ENCODE data around the gene MN1.

The MN1 gene

GRCh38 chr22:27801616-27802345 is at the start of gene MN1:
Gene MN1 (minus strand): TSS chr22:27801756. CDS start chr22:27800543, 1,213 bp downstream.
- peaks cover 94% of the 10 kb centered on the region for H3K27me3 ChIP-seq (ENCODE audit: insufficient read depth, low read length)
- H3K9me3 ChIP-seq (ENCODE audit: insufficient read depth, low read depth, low read length) = no peaks in the 10 kb centered on the region
- H3K36me3 ChIP-seq (ENCODE audit: insufficient read depth, low read depth, low read length) = no peaks in the 10 kb centered on the region
- peaks cover 9% of the 10 kb centered on the region; the same call in 1 of the 2 replicates for H3K4me1 ChIP-seq (ENCODE audit: insufficient read depth, low read length)
- H3K27ac ChIP-seq (ENCODE audit: low read length) = peak within 1 kb of the TSS; percentile 47
- peak within 1 kb of the TSS; percentile 73 for H3K9ac ChIP-seq (ENCODE audit: low read depth, low read length)
- peak within 1 kb of the TSS; percentile 73 for H3K4me3 ChIP-seq (ENCODE audit: low read length)

- Histone ChIP-seq H3K9me3 (ENCODE audit: insufficient read depth, low read depth, low read length) (no peaks in the 10 kb centered on the region), H3K4me3 (ENCODE audit: low read length) (peak overlapping the region; percentile 20; the same call in 1 of the 2 replicates), H3K36me3 (ENCODE audit: insufficient read depth, low read depth, low read length) (peaks cover 60% of the 10 kb centered on the region), H3K27me3 (ENCODE audit: insufficient read depth, low read length) (no peaks in the 10 kb centered on the region), H3K9ac (ENCODE audit: low read depth, low read length) (peak overlapping the region; percentile 31; the same call in 1 of the 2 replicates), H3K4me1 (ENCODE audit: insufficient read depth, low read length) (peaks cover 18% of the 10 kb centered on the region; the same call in 1 of the 2 replicates), H3K27ac (ENCODE audit: low read length) (peak overlapping the region; percentile 74)
Observed at GRCh38 chr22:27850000-27850521, 48.5 kb upstream of the MN1 start.

GRCh38 chr22:27848005-27848404 is 46.4 kb upstream of the MN1 start:
- H3K27me3 ChIP-seq (ENCODE audit: insufficient read depth, low read length) = no peaks in the 10 kb centered on the region
- peaks cover 18% of the 10 kb centered on the region; the same call in 1 of the 2 replicates for H3K4me1 ChIP-seq (ENCODE audit: insufficient read depth, low read length)
- no peak overlapping the region for H3K9ac ChIP-seq (ENCODE audit: low read depth, low read length)
- no peak overlapping the region for H3K27ac ChIP-seq (ENCODE audit: low read length)
- H3K9me3 ChIP-seq (ENCODE audit: insufficient read depth, low read depth, low read length) = no peaks in the 10 kb centered on the region
- no peak overlapping the region for H3K4me3 ChIP-seq (ENCODE audit: low read length)
- peaks cover 42% of the 10 kb centered on the region for H3K36me3 ChIP-seq (ENCODE audit: insufficient read depth, low read depth, low read length)

- Histone ChIP-seq H3K36me3 (ENCODE audit: insufficient read depth, low read depth, low read length) (peaks cover 32% of the 10 kb centered on the region), H3K9me3 (ENCODE audit: insufficient read depth, low read depth, low read length) (no peaks in the 10 kb centered on the region), H3K27me3 (ENCODE audit: insufficient read depth, low read length) (no peaks in the 10 kb centered on the region)
Observed at GRCh38 chr22:27846910-27847309, 45.4 kb upstream of the MN1 start.

GRCh38 chr22:27846248-27846757 is 44.7 kb upstream of the MN1 start:
- no peak overlapping the region for H3K4me3 ChIP-seq (ENCODE audit: low read length)
- H3K27ac ChIP-seq (ENCODE audit: low read length) = no peak overlapping the region
- no peaks in the 10 kb centered on the region for H3K27me3 ChIP-seq (ENCODE audit: insufficient read depth, low read length)
- peaks cover 18% of the 10 kb centered on the region; the same call in 1 of the 2 replicates for H3K4me1 ChIP-seq (ENCODE audit: insufficient read depth, low read length)
- no peaks in the 10 kb centered on the region for H3K9me3 ChIP-seq (ENCODE audit: insufficient read depth, low read depth, low read length)
- peaks cover 26% of the 10 kb centered on the region for H3K36me3 ChIP-seq (ENCODE audit: insufficient read depth, low read depth, low read length)
- H3K9ac ChIP-seq (ENCODE audit: low read depth, low read length) = no peak overlapping the region

More at GRCh38 chr22:27846910-27847309, 45.4 kb upstream of the MN1 start:
- Histone ChIP-seq H3K27ac (ENCODE audit: low read length) (no peak overlapping the region), H3K4me1 (ENCODE audit: insufficient read depth, low read length) (peaks cover 18% of the 10 kb centered on the region; the same call in 1 of the 2 replicates), H3K9ac (ENCODE audit: low read depth, low read length) (no peak overlapping the region), H3K4me3 (ENCODE audit: low read length) (no peak overlapping the region)

GRCh38 chr22:27845644-27846043 is 44.1 kb upstream of the MN1 start:
- no peak overlapping the region for H3K27ac ChIP-seq (ENCODE audit: low read length)
- peaks cover 19% of the 10 kb centered on the region for H3K36me3 ChIP-seq (ENCODE audit: insufficient read depth, low read depth, low read length)
- H3K9me3 ChIP-seq (ENCODE audit: insufficient read depth, low read depth, low read length) = no peaks in the 10 kb centered on the region
- H3K9ac ChIP-seq (ENCODE audit: low read depth, low read length) = no peak overlapping the region
- no peaks in the 10 kb centered on the region for H3K27me3 ChIP-seq (ENCODE audit: insufficient read depth, low read length)
- H3K4me1 ChIP-seq (ENCODE audit: insufficient read depth, low read length) = peaks cover 11% of the 10 kb centered on the region; the same call in 1 of the 2 replicates
- no peak overlapping the region for H3K4me3 ChIP-seq (ENCODE audit: low read length)

- H3K4me1 ChIP-seq (ENCODE audit: insufficient read depth, low read length) = peaks cover 7% of the 10 kb centered on the region; the same call in 1 of the 2 replicates
- H3K27ac ChIP-seq (ENCODE audit: low read length) = no peak overlapping the region
- no peak overlapping the region for H3K9ac ChIP-seq (ENCODE audit: low read depth, low read length)
- H3K27me3 ChIP-seq (ENCODE audit: insufficient read depth, low read length) = no peaks in the 10 kb centered on the region
- no peak overlapping the region for H3K4me3 ChIP-seq (ENCODE audit: low read length)
- H3K9me3 ChIP-seq (ENCODE audit: insufficient read depth, low read depth, low read length) = no peaks in the 10 kb centered on the region
- peaks cover 17% of the 10 kb centered on the region for H3K36me3 ChIP-seq (ENCODE audit: insufficient read depth, low read depth, low read length)
Observed at GRCh38 chr22:27844656-27845591, 43.4 kb upstream of the MN1 start.

GRCh38 chr22:27844256-27844655 is 42.7 kb upstream of the MN1 start:
- H3K4me1 ChIP-seq (ENCODE audit: insufficient read depth, low read length) = peaks cover 6% of the 10 kb centered on the region; the same call in 1 of the 2 replicates
- H3K27ac ChIP-seq (ENCODE audit: low read length) = no peak overlapping the region
- H3K9ac ChIP-seq (ENCODE audit: low read depth, low read length) = no peak overlapping the region
- no peaks in the 10 kb centered on the region for H3K27me3 ChIP-seq (ENCODE audit: insufficient read depth, low read length)
- H3K4me3 ChIP-seq (ENCODE audit: low read length) = no peak overlapping the region
- H3K9me3 ChIP-seq (ENCODE audit: insufficient read depth, low read depth, low read length) = no peaks in the 10 kb centered on the region
- peaks cover 13% of the 10 kb centered on the region for H3K36me3 ChIP-seq (ENCODE audit: insufficient read depth, low read depth, low read length)

- H3K4me3 ChIP-seq (ENCODE audit: low read length) = no peak overlapping the region
- no peaks in the 10 kb centered on the region for H3K9me3 ChIP-seq (ENCODE audit: insufficient read depth, low read depth, low read length)
- peaks cover 9% of the 10 kb centered on the region; the same call in 1 of the 2 replicates for H3K4me1 ChIP-seq (ENCODE audit: insufficient read depth, low read length)
- H3K27me3 ChIP-seq (ENCODE audit: insufficient read depth, low read length) = no peaks in the 10 kb centered on the region
- H3K27ac ChIP-seq (ENCODE audit: low read length) = no peak overlapping the region
- no peak overlapping the region for H3K9ac ChIP-seq (ENCODE audit: low read depth, low read length)
- peaks cover 9% of the 10 kb centered on the region; the same call in 1 of the 2 replicates for H3K36me3 ChIP-seq (ENCODE audit: insufficient read depth, low read depth, low read length)
Observed at GRCh38 chr22:27843441-27843840, 41.9 kb upstream of the MN1 start.

GRCh38 chr22:27842669-27843431 is 41.3 kb upstream of the MN1 start:
- Histone ChIP-seq H3K9me3 (ENCODE audit: insufficient read depth, low read depth, low read length) (no peaks in the 10 kb centered on the region; the same call in 1 of the 2 replicates), H3K27ac (ENCODE audit: low read length) (no peak overlapping the region), H3K9ac (ENCODE audit: low read depth, low read length) (no peak overlapping the region), H3K27me3 (ENCODE audit: insufficient read depth, low read length) (no peaks in the 10 kb centered on the region), H3K4me1 (ENCODE audit: insufficient read depth, low read length) (peaks cover 9% of the 10 kb centered on the region; the same call in 1 of the 2 replicates), H3K36me3 (ENCODE audit: insufficient read depth, low read depth, low read length) (peaks cover 3% of the 10 kb centered on the region; the same call in 1 of the 2 replicates), H3K4me3 (ENCODE audit: low read length) (no peak overlapping the region)
